Endothelial cell of umbilical vein (primary cell): ENCODE data around the gene ATOSB. TPM values are rescaled to one million over a fixed set of nuclear protein-coding genes. Genes with fewer than 3 reads are reported as not detected.
A peak's percentile ranks its signal among the peaks of the same experiment; 100 is the strongest.

ENCODE experiments used
- BruUV-seq: library from RNA; stranded (reverse); fragments of 400-500 nt; replicated peaks from 2 replicates; lab custom pipeline; 2021; lab: Mats Ljungman, UMichigan
- CTCF ChIA-PET: fragments of 300-600, 350-600 bp; sonication (Branson Sonifier 250); formaldehyde crosslinking; loops from one replicate; lab custom pipeline; 2021; ENCODE audit warnings: antibody characterized with exemption, inconsistent platforms; lab: Charles Lee
- POLR2A ChIA-PET: fragments of 300-600, 350-600 bp; sonication (Branson Sonifier 250); formaldehyde crosslinking; loops from one replicate; lab custom pipeline; 2021; ENCODE audit warnings: antibody characterized with exemption, inconsistent platforms; lab: Charles Lee
- DNase-seq: peaks from one replicate; pipeline ENCODE4 v3.0.0-alpha.2; 2011; ENCODE audit warnings: low read depth, low spot score
- FAIRE-seq: peaks from 2 replicates; lab custom pipeline; 2011; peaks lifted over from hg19 to GRCh38; lab: Jason Lieb, UNC
- H2AFZ ChIP-seq: 2 replicates; pipeline ENCODE4 v1.6.0; 2012; ENCODE audit warnings: low read depth, low read length, control low read depth, inconsistent platforms
- H3K27ac ChIP-seq: 2 replicates; pipeline ENCODE4 v1.5.1; 2011; ENCODE audit warnings: low read depth, mild to moderate bottlenecking, control low read depth, low read length, moderate library complexity; ENCODE audit not compliant: insufficient read depth
- H3K27me3 ChIP-seq, 2 experiments: 2 replicates each; pipeline versions ENCODE4 v1.6.0 to v1.6.1; 2011; ENCODE audit warnings: low read length in 2 of 2, mixed read lengths in 1 of 2; ENCODE audit not compliant: control insufficient read depth in 2 of 2, insufficient read depth in 2 of 2
- H3K36me3 ChIP-seq, 2 experiments: 2 replicates in 1 of 2; 3 replicates in 1 of 2; pipeline ENCODE4 v1.5.1; 2011; ENCODE audit warnings: low read length in 2 of 2, mild to moderate bottlenecking in 1 of 2, moderate library complexity in 1 of 2; ENCODE audit not compliant: control insufficient read depth in 2 of 2, insufficient read depth in 2 of 2; ENCODE audit errors: extremely low read depth in 1 of 2
- H3K4me1 ChIP-seq: 3 replicates; pipeline ENCODE4 v1.5.1; 2011; ENCODE audit warnings: mild to moderate bottlenecking, low read length; ENCODE audit not compliant: control insufficient read depth, insufficient read depth; ENCODE audit errors: extremely low read depth
- H3K4me2 ChIP-seq: 2 replicates; pipeline ENCODE4 v1.6.1; 2011; ENCODE audit warnings: low read length, control low read depth, mixed read lengths; ENCODE audit not compliant: insufficient read depth
- H3K4me3 ChIP-seq, 3 experiments: fragments of 200-600 bp in 1 of 3; sonication (generic), shearing (Covaris generic) in 1 of 3; replicated peaks in 1 of 3; 2 replicates each; pipeline ENCODE4 v1.5.1; 2011 to 2016; ENCODE audit warnings: control low read depth in 3 of 3, low read length in 3 of 3, mild to moderate bottlenecking in 2 of 3, inconsistent platforms in 1 of 3, low read depth in 1 of 3, moderate library complexity in 1 of 3; ENCODE audit not compliant: insufficient read depth in 1 of 3
- H3K79me2 ChIP-seq: 2 replicates; pipeline ENCODE4 v1.6.0; 2012; ENCODE audit warnings: low read length, inconsistent platforms; ENCODE audit not compliant: control insufficient read depth, insufficient read depth
- H3K9ac ChIP-seq: replicated peaks from 2 replicates; pipeline ENCODE3; 2011; ENCODE audit warnings: low read length, control low read depth; ENCODE audit not compliant: insufficient read depth; ENCODE audit errors: extremely low read depth
- H3K9me1 ChIP-seq: replicated peaks from 3 replicates; pipeline ENCODE4 v1.6.0; 2011; ENCODE audit warnings: mild to moderate bottlenecking, low read length; ENCODE audit not compliant: control insufficient read depth, insufficient read depth; ENCODE audit errors: extremely low read depth
- H3K9me3 ChIP-seq: replicated peaks from 2 replicates; pipeline ENCODE4 v1.5.1; 2012; ENCODE audit warnings: low read length, inconsistent platforms; ENCODE audit not compliant: control insufficient read depth, insufficient read depth
- H4K20me1 ChIP-seq: replicated peaks from 2 replicates; pipeline ENCODE3; 2011; ENCODE audit warnings: mild to moderate bottlenecking, low read length; ENCODE audit not compliant: control insufficient read depth, insufficient read depth; ENCODE audit errors: extremely low read depth
- EZH2 ChIP-seq: IDR thresholded peaks from 2 replicates; pipeline ENCODE4 v1.6.1; 2012; ENCODE audit warnings: borderline replicate concordance, low read depth, mild to moderate bottlenecking, moderate library complexity, low read length, inconsistent platforms; ENCODE audit not compliant: severe bottlenecking
- FOS ChIP-seq: IDR thresholded peaks from 2 replicates; pipeline ENCODE4 v1.6.1; 2011; ENCODE audit warnings: mild to moderate bottlenecking, low read length, moderate library complexity, borderline replicate concordance; ENCODE audit not compliant: insufficient read depth
- GATA2 ChIP-seq: IDR thresholded peaks from 2 replicates; pipeline ENCODE4 v1.7.0; 2011; ENCODE audit warnings: low read depth, mild to moderate bottlenecking, moderate library complexity, mixed read lengths, low read length; ENCODE audit not compliant: insufficient read length, insufficient read depth
- JUN ChIP-seq: IDR thresholded peaks from 2 replicates; pipeline ENCODE4 v1.6.1; 2011; ENCODE audit warnings: borderline replicate concordance, low read depth; ENCODE audit not compliant: insufficient read length, insufficient read depth
- MYC ChIP-seq: IDR thresholded peaks from one replicate; pipeline ENCODE4 v1.6.1; 2011; ENCODE audit warnings: mild to moderate bottlenecking, low read depth, low read length
- POLR2A ChIP-seq: IDR thresholded peaks from 2 replicates; pipeline ENCODE4 v1.6.1; 2012; ENCODE audit warnings: low read depth, mild to moderate bottlenecking, control low read depth, low read length
- POLR2AphosphoS5 ChIP-seq: IDR thresholded peaks from 2 replicates; pipeline ENCODE4 v1.6.1; 2012; ENCODE audit warnings: low read depth, mild to moderate bottlenecking, control low read depth, low read length, moderate library complexity; ENCODE audit not compliant: insufficient read depth
- dilution Hi-C: fragments of 300-500 bp; cut with MboI; formaldehyde crosslinking; loops from one replicate; pipeline ENCODE4 v1.15.0; 2019; ENCODE audit warnings: low sequenced_read_pairs; ENCODE audit not compliant: extremely low pct_ligation_motif_present
- intact Hi-C: fragments of 100-400 bp; cut with micrococcal nuclease; formaldehyde crosslinking; loops from one replicate; pipeline ENCODE4 v1.10.0; 2022
- polyA plus RNA-seq, 4 experiments: library from polyadenylated mRNA; depleted of rRNA in 3 of 4; stranded (reverse) in 3 of 4; unstranded in 1 of 4; fragments of >200 nt; gene quantifications; 2 replicates each; pipeline versions ENCODE4 v1.2.1 to v1.2.3, GENCODE V29; 2011 to 2012; ENCODE audit warnings: missing spikeins in 1 of 4
- total RNA-seq: library from RNA; stranded (reverse); gene quantifications from 2 replicates; pipeline ENCODE4 v1.2.3, GENCODE V29; 2021
- TF ChIP-seq, protein P1 (sequence below): IDR thresholded peaks from 2 replicates; pipeline ENCODE4 v1.6.1; 2011; ENCODE audit not compliant: insufficient read depth, insufficient read length
- TF ChIP-seq, protein P2 (sequence below), 2 donors: IDR thresholded peaks; 1 replicate in 1 of 2; 2 replicates in 1 of 2; pipeline ENCODE4 v1.5.1; 2011; ENCODE audit warnings: low read length in 2 of 2, mild to moderate bottlenecking in 2 of 2, moderate library complexity in 2 of 2, control low read depth in 1 of 2, inconsistent platforms in 1 of 2, low read depth in 1 of 2; ENCODE audit not compliant: insufficient read depth in 1 of 2; ENCODE audit errors: extremely low read depth in 1 of 2

Gene ATOSB
- total and polyA plus RNA-seq, 2 donors (not counting 3 experiments of a cell fraction or from before 2014, with no cell fraction given) = 34.7 to 58.0 TPM

DNA sequence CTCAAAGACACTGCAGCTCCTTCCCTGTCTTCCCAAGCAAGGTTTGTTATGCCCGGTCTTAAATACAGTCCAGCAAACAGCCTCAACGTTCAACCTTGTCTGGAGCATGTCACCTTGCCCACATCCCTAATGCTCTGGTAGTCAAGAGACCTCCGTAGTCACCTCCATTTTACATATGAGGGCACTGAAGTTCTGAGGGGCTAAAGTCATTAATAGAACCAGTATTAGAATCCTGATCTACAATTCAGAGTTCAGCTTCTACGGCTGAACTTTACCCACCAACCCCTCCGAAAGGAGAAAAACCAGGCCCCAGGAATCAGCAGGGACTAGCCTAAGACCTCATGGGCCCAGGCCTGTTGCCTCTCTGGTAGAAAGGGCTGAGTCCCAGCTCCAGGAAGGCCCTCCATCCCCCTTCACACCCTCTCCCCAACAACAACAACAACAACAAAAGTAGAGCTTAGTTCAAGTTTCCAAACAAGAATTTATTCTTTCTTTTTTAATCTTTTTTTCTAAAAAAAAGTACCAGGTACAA is 11.9 kb downstream of the ATOSB start:
- TF ChIP-seq EZH2 = no peak
- TF ChIP-seq JUN = no peak
- TF ChIP-seq MYC = no peak
- no peak for TF ChIP-seq FOS
- TF ChIP-seq GATA2 = no peak
- no peak for TF ChIP-seq POLR2A
- no peak for TF ChIP-seq POLR2AphosphoS5
- TF ChIP-seq, protein P1, sequence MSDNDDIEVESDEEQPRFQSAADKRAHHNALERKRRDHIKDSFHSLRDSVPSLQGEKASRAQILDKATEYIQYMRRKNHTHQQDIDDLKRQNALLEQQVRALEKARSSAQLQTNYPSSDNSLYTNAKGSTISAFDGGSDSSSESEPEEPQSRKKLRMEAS = no peak
- TF ChIP-seq, protein P2, sequence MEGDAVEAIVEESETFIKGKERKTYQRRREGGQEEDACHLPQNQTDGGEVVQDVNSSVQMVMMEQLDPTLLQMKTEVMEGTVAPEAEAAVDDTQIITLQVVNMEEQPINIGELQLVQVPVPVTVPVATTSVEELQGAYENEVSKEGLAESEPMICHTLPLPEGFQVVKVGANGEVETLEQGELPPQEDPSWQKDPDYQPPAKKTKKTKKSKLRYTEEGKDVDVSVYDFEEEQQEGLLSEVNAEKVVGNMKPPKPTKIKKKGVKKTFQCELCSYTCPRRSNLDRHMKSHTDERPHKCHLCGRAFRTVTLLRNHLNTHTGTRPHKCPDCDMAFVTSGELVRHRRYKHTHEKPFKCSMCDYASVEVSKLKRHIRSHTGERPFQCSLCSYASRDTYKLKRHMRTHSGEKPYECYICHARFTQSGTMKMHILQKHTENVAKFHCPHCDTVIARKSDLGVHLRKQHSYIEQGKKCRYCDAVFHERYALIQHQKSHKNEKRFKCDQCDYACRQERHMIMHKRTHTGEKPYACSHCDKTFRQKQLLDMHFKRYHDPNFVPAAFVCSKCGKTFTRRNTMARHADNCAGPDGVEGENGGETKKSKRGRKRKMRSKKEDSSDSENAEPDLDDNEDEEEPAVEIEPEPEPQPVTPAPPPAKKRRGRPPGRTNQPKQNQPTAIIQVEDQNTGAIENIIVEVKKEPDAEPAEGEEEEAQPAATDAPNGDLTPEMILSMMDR (IDR thresholded peaks at IDR 0.05; ENCODE audit: extremely low read depth in 1 of 2, insufficient read depth in 1 of 2, low read depth in 1 of 2, low read length in 2 of 2) = no peak
- ChIA-PET POLR2A (interaction anchor here (0.9 to 1.3 kb wide), 4 partner anchors 8 to 32 kb away, joined by 3 to 8 read pairs (median 4); partner anchors contain the start of gene VCP), CTCF (interaction anchor here (1.1 to 3.0 kb wide), 4 partner anchors 10 to 343 kb away, joined by 3 to 13 read pairs (median 4); partner anchors contain the start of gene FANCG)
- DNase-seq = no peak
- Histone ChIP-seq H4K20me1 (no peaks in the 10 kb centered on the region), H3K9ac (peak overlapping the region; percentile 91), H3K79me2 (peaks cover 13% of the 10 kb centered on the region), H3K27ac (peak overlapping the region; percentile 50), H3K4me3 (peak overlapping the region in 1 of 3 experiments; percentile 80), H2AFZ (no peak overlapping the region), H3K4me1 (peaks cover 13% of the 10 kb centered on the region), H3K27me3 (no peaks in the 10 kb centered on the region), H3K9me3 (no peaks in the 10 kb centered on the region), H3K36me3 (peaks cover 12 to 55% of the 10 kb centered on the region in 2 experiments), H3K4me2 (peak overlapping the region; percentile 26), H3K9me1 (no peaks in the 10 kb centered on the region)
- dilution Hi-C loops = no loop called here
- no TSS peak for BruUV-seq
- intact Hi-C loops = loop anchor here (1.0 kb wide), 1 partner anchor 8 kb away; no protein-coding TSS in a partner anchor
- FAIRE-seq = no peak
